Measurements from ENCODE around the gene CELA1.
"Not testable (repeated sequence)": the region's sequence is repeated elsewhere in the genome, so short reads cannot be mapped to it uniquely, and the experiment has no call there.

Gene CELA1

GRCh38 chr12:51342416-51342815 is 4.1 kb downstream of the CELA1 start:
- no peak overlapping the region for H3K27ac ChIP-seq
- no peaks in the 10 kb centered on the region for H3K36me3 ChIP-seq (ENCODE audit: insufficient read depth)
- H3K27me3 ChIP-seq (ENCODE audit: insufficient read depth, low read depth), result no peaks in the 10 kb centered on the region
- H3K4me1 ChIP-seq (ENCODE audit: low read depth, poor library complexity, severe bottlenecking), result peaks cover 10% of the 10 kb centered on the region
- no peak overlapping the region for H3K4me3 ChIP-seq (IDR thresholded peaks at IDR 0.05; ENCODE audit: insufficient read depth, low read depth, low read length)
- no peak overlapping the region for H3K9ac ChIP-seq
- H3K79me2 ChIP-seq (ENCODE audit: insufficient read depth, low read depth), result no peaks in the 10 kb centered on the region
- H2AFZ ChIP-seq (ENCODE audit: low read depth), result no peak overlapping the region
- TF ChIP-seq, protein P1, sequence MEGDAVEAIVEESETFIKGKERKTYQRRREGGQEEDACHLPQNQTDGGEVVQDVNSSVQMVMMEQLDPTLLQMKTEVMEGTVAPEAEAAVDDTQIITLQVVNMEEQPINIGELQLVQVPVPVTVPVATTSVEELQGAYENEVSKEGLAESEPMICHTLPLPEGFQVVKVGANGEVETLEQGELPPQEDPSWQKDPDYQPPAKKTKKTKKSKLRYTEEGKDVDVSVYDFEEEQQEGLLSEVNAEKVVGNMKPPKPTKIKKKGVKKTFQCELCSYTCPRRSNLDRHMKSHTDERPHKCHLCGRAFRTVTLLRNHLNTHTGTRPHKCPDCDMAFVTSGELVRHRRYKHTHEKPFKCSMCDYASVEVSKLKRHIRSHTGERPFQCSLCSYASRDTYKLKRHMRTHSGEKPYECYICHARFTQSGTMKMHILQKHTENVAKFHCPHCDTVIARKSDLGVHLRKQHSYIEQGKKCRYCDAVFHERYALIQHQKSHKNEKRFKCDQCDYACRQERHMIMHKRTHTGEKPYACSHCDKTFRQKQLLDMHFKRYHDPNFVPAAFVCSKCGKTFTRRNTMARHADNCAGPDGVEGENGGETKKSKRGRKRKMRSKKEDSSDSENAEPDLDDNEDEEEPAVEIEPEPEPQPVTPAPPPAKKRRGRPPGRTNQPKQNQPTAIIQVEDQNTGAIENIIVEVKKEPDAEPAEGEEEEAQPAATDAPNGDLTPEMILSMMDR (conservative IDR thresholded peaks at IDR 0.05; ENCODE audit: low read depth, low read length), result no peak
- no peaks in the 10 kb centered on the region for H4K20me1 ChIP-seq (ENCODE audit: insufficient read depth)
- H3K4me2 ChIP-seq, result no peak overlapping the region

- Histone ChIP-seq H3K4me1 (ENCODE audit: low read depth, poor library complexity, severe bottlenecking) (peaks cover 14% of the 10 kb centered on the region), H3K36me3 (ENCODE audit: insufficient read depth) (no peaks in the 10 kb centered on the region), H3K4me2 (peak overlapping the region; percentile 49), H4K20me1 (ENCODE audit: insufficient read depth) (no peaks in the 10 kb centered on the region), H3K27ac (no peak overlapping the region), H2AFZ (ENCODE audit: low read depth) (peak overlapping the region; percentile 82), H3K79me2 (ENCODE audit: insufficient read depth, low read depth) (no peaks in the 10 kb centered on the region), H3K4me3 (IDR thresholded peaks at IDR 0.05; ENCODE audit: insufficient read depth, low read depth, low read length) (no peak overlapping the region), H3K27me3 (ENCODE audit: insufficient read depth, low read depth) (no peaks in the 10 kb centered on the region), H3K9ac (no peak overlapping the region; the same call in 1 of the 2 replicates)
- TF ChIP-seq, protein P1 (conservative IDR thresholded peaks at IDR 0.05; ENCODE audit: low read depth, low read length), result peak; percentile 99
These were observed 5.0 kb downstream of the CELA1 start for GRCh38 chr12:51341251-51342007.

DNA sequence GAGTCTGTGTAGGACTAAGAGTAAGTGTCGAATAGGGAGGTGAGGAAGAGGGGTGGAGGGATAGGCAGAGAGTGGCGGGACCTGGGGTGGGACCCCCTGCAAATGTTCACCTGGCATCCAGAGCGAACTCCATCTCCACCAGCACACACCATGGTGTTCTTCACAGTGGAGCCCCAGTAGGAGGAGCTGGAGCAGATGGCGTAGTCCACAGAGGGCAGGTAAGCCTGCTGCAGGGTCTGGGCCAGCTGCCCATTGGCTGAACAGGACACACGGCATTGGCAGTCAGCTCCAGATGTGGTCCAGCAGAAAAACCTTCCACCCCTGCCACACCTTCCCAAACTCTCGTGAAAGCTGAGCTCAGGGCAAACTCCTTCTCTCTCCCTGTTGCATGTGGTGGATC is 6.7 kb downstream of the CELA1 start:
- TF ChIP-seq, protein P1 (conservative IDR thresholded peaks at IDR 0.05; ENCODE audit: low read depth, low read length), result no peak
- no peak overlapping the region for H3K9ac ChIP-seq
- no peaks in the 10 kb centered on the region for H3K79me2 ChIP-seq (ENCODE audit: insufficient read depth, low read depth)
- peaks cover 20% of the 10 kb centered on the region for H3K4me1 ChIP-seq (ENCODE audit: low read depth, poor library complexity, severe bottlenecking)
- H3K36me3 ChIP-seq (ENCODE audit: insufficient read depth), result no peaks in the 10 kb centered on the region
- no peaks in the 10 kb centered on the region for H3K27me3 ChIP-seq (ENCODE audit: insufficient read depth, low read depth)
- H3K4me2 ChIP-seq, result no peak overlapping the region
- no peaks in the 10 kb centered on the region for H4K20me1 ChIP-seq (ENCODE audit: insufficient read depth)
- no peak overlapping the region for H3K4me3 ChIP-seq (IDR thresholded peaks at IDR 0.05; ENCODE audit: insufficient read depth, low read depth, low read length)
- H3K27ac ChIP-seq, result no peak overlapping the region
- no peak overlapping the region for H2AFZ ChIP-seq (ENCODE audit: low read depth)

DNA sequence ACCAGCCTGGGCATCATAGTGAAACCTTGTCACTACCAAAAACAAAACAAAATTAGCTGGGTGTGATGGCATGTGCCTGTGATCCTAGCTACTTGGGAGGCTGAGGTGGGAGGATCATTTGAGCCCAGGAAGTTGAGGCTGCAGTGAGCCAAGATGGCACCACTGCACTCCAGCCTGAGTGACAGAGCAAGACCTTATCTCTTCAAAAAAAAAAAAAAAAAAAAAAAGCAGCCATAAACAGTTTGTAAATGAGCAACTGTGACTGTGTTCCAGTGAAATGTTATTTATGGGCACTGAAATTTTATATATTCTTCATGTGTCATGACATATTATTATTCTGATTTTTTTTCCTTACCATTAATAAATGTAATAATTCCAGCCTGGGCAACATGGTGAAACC is 9.1 kb downstream of the CELA1 start:
- H3K9ac ChIP-seq; H3K4me2 ChIP-seq; H3K27me3 ChIP-seq (ENCODE audit: insufficient read depth, low read depth); H3K27ac ChIP-seq; H3K36me3 ChIP-seq (ENCODE audit: insufficient read depth); H3K4me3 ChIP-seq (IDR thresholded peaks at IDR 0.05; ENCODE audit: insufficient read depth, low read depth, low read length); H2AFZ ChIP-seq (ENCODE audit: low read depth); H4K20me1 ChIP-seq (ENCODE audit: insufficient read depth); H3K79me2 ChIP-seq (ENCODE audit: insufficient read depth, low read depth): not testable (repeated sequence)
- peaks cover 25% of the 10 kb centered on the region for H3K4me1 ChIP-seq (ENCODE audit: low read depth, poor library complexity, severe bottlenecking)

DNA sequence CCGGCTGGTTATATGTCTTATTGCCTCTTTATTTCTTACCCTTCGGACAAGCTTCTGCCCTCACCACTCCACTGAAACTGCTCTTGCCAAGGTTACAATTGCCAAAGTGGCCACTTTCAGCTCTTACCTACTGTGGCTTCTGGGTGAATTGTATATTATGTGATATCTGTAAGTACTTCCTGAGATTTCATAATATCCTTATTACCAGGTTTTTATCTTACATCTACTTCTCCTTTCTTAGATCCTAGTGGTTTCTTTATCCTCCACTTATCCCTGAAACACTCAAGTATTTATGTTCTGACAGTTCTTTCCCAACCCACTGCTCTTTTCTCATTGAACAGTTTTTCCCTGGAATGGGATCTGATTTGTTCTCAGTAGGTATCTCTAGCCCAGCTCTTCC is 10.5 kb downstream of the CELA1 start:
- Histone ChIP-seq H3K27ac (no peak overlapping the region), H3K79me2 (ENCODE audit: insufficient read depth, low read depth) (no peaks in the 10 kb centered on the region), H3K36me3 (ENCODE audit: insufficient read depth) (no peaks in the 10 kb centered on the region), H3K4me1 (ENCODE audit: low read depth, poor library complexity, severe bottlenecking) (peaks cover 16% of the 10 kb centered on the region), H3K27me3 (ENCODE audit: insufficient read depth, low read depth) (no peaks in the 10 kb centered on the region), H2AFZ (ENCODE audit: low read depth) (no peak overlapping the region), H4K20me1 (ENCODE audit: insufficient read depth) (no peaks in the 10 kb centered on the region), H3K4me3 (IDR thresholded peaks at IDR 0.05; ENCODE audit: insufficient read depth, low read depth, low read length) (no peak overlapping the region), H3K9ac (no peak overlapping the region), H3K4me2 (no peak overlapping the region)
- TF ChIP-seq, protein P1 (conservative IDR thresholded peaks at IDR 0.05; ENCODE audit: low read depth, low read length), result no peak

Data from KMS-11 (cell line).